Measurements from ENCODE around the gene RMND1.

Gene RMND1

DNA sequence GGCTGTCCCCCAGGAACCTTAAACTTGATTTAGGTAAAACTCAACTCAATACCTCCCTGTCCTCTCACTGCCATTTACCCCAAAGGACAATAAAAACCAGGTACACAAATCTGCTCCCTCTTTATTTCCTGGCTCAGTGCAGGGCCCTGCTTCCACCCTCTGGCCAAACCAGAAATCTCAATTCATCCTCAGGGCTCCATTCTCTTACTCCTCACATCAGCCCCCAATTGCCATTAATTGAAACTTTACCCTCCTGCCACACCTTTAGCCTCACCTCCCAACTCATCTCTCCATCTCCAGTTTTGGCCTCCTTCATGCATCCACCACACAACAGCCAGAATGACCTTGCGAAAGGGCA, 71.1 kb downstream of the RMND1 start:
- no peaks in the 10 kb centered on the region for H3K9me2 ChIP-seq (replicated peaks; ENCODE audit: low read depth, low read length)
- H3K4me3 ChIP-seq (ENCODE audit: low read length, poor library complexity, severe bottlenecking): no peak overlapping the region
- no peaks in the 10 kb centered on the region for H3K36me3 ChIP-seq (ENCODE audit: insufficient read depth, low read length)
- H2AFZ ChIP-seq (ENCODE audit: low read length): no peak overlapping the region
- no peak overlapping the region for H3K9ac ChIP-seq (ENCODE audit: low read depth, low read length, poor library complexity, severe bottlenecking)
- H3K27me3 ChIP-seq (ENCODE audit: insufficient read depth, low read length, poor library complexity, severe bottlenecking): no peaks in the 10 kb centered on the region
- peaks cover 31% of the 10 kb centered on the region for H4K20me1 ChIP-seq (ENCODE audit: insufficient read depth, low read length, poor library complexity, severe bottlenecking)
- no peak for TF ChIP-seq EZH2phosphoT487 (IDR thresholded peaks at IDR 0.05; ENCODE audit: borderline replicate concordance)
- TF ChIP-seq, protein P1, sequence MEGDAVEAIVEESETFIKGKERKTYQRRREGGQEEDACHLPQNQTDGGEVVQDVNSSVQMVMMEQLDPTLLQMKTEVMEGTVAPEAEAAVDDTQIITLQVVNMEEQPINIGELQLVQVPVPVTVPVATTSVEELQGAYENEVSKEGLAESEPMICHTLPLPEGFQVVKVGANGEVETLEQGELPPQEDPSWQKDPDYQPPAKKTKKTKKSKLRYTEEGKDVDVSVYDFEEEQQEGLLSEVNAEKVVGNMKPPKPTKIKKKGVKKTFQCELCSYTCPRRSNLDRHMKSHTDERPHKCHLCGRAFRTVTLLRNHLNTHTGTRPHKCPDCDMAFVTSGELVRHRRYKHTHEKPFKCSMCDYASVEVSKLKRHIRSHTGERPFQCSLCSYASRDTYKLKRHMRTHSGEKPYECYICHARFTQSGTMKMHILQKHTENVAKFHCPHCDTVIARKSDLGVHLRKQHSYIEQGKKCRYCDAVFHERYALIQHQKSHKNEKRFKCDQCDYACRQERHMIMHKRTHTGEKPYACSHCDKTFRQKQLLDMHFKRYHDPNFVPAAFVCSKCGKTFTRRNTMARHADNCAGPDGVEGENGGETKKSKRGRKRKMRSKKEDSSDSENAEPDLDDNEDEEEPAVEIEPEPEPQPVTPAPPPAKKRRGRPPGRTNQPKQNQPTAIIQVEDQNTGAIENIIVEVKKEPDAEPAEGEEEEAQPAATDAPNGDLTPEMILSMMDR (conservative IDR thresholded peaks at IDR 0.05; ENCODE audit: low read length): no peak
- peak overlapping the region; percentile 20 for H3K4me2 ChIP-seq (ENCODE audit: low read depth, low read length, poor library complexity, severe bottlenecking)
- H3K79me2 ChIP-seq (ENCODE audit: insufficient read depth, low read length): peaks cover 46% of the 10 kb centered on the region
- no peaks in the 10 kb centered on the region for H3K9me3 ChIP-seq (ENCODE audit: insufficient read depth, low read depth, low read length)
- H3F3A ChIP-seq (ENCODE audit: low read depth): peaks cover 5% of the 10 kb centered on the region; the same call in 1 of the 2 replicates
- H3K4me1 ChIP-seq (ENCODE audit: insufficient read depth, low read length, poor library complexity, severe bottlenecking): peaks cover 28% of the 10 kb centered on the region

GRCh38 chr6:151379933-151380847, 71.7 kb downstream of the RMND1 start:
- H3K4me1 ChIP-seq (ENCODE audit: insufficient read depth, low read length, poor library complexity, severe bottlenecking): peaks cover 28% of the 10 kb centered on the region
- H3K27me3 ChIP-seq (ENCODE audit: insufficient read depth, low read length, poor library complexity, severe bottlenecking): no peaks in the 10 kb centered on the region
- no peaks in the 10 kb centered on the region for H3K9me3 ChIP-seq (ENCODE audit: insufficient read depth, low read depth, low read length)
- peaks cover 34% of the 10 kb centered on the region for H4K20me1 ChIP-seq (ENCODE audit: insufficient read depth, low read length, poor library complexity, severe bottlenecking)
- H2AFZ ChIP-seq (ENCODE audit: low read length): no peak overlapping the region
- no peak overlapping the region for H3K9ac ChIP-seq (ENCODE audit: low read depth, low read length, poor library complexity, severe bottlenecking)
- peaks cover 42% of the 10 kb centered on the region for H3K79me2 ChIP-seq (ENCODE audit: insufficient read depth, low read length)
- no peaks in the 10 kb centered on the region for H3K36me3 ChIP-seq (ENCODE audit: insufficient read depth, low read length)
- H3K9me2 ChIP-seq (replicated peaks; ENCODE audit: low read depth, low read length): no peaks in the 10 kb centered on the region
- H3K4me3 ChIP-seq (ENCODE audit: low read length, poor library complexity, severe bottlenecking): no peak overlapping the region
- H3F3A ChIP-seq (ENCODE audit: low read depth): peaks cover 6% of the 10 kb centered on the region; the same call in 1 of the 2 replicates
- no peak for TF ChIP-seq EZH2phosphoT487 (IDR thresholded peaks at IDR 0.05; ENCODE audit: borderline replicate concordance)
- TF ChIP-seq, protein P1 (conservative IDR thresholded peaks at IDR 0.05; ENCODE audit: low read length): no peak
- H3K4me2 ChIP-seq (ENCODE audit: low read depth, low read length, poor library complexity, severe bottlenecking): peak overlapping the region; percentile 20

DNA sequence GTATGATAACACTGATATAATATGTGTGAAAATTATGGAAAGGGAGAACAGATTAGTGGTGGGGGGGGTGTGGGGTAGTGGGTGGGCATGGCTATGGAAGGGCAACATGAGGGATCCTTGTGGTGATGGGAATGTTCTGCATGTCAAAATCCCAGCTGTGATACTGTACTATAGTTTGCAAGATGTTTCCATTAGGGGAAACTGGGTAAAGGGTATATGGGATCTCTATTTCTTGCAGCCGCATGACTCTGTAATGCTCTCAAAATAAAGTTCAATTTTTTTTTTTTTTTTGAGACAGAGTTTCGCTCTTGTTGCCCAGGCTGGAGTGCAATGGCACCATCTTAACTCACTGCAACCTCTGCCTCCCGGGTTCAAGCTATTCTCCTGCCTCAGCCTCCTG, 74.8 kb downstream of the RMND1 start:
- no peaks in the 10 kb centered on the region for H3K36me3 ChIP-seq (ENCODE audit: insufficient read depth, low read length)
- no peaks in the 10 kb centered on the region for H3K9me3 ChIP-seq (ENCODE audit: insufficient read depth, low read depth, low read length)
- no peak overlapping the region for H2AFZ ChIP-seq (ENCODE audit: low read length)
- H3K79me2 ChIP-seq (ENCODE audit: insufficient read depth, low read length): peaks cover 38% of the 10 kb centered on the region
- no peaks in the 10 kb centered on the region for H3K27me3 ChIP-seq (ENCODE audit: insufficient read depth, low read length, poor library complexity, severe bottlenecking)
- H3K9ac ChIP-seq (ENCODE audit: low read depth, low read length, poor library complexity, severe bottlenecking): no peak overlapping the region
- no peaks in the 10 kb centered on the region for H3K9me2 ChIP-seq (replicated peaks; ENCODE audit: low read depth, low read length)
- H3K4me2 ChIP-seq (ENCODE audit: low read depth, low read length, poor library complexity, severe bottlenecking): no peak overlapping the region
- H3F3A ChIP-seq (ENCODE audit: low read depth): peaks cover 6% of the 10 kb centered on the region; the same call in 1 of the 2 replicates
- peaks cover 45% of the 10 kb centered on the region for H3K4me1 ChIP-seq (ENCODE audit: insufficient read depth, low read length, poor library complexity, severe bottlenecking)
- H3K4me3 ChIP-seq (ENCODE audit: low read length, poor library complexity, severe bottlenecking): no peak overlapping the region
- no peak for TF ChIP-seq EZH2phosphoT487 (IDR thresholded peaks at IDR 0.05; ENCODE audit: borderline replicate concordance)
- TF ChIP-seq, protein P1 (conservative IDR thresholded peaks at IDR 0.05; ENCODE audit: low read length): no peak
- peaks cover 57% of the 10 kb centered on the region for H4K20me1 ChIP-seq (ENCODE audit: insufficient read depth, low read length, poor library complexity, severe bottlenecking)

Measured in Loucy (cell line).